ENCODE measurements around the gene SUPT20H.

SUPT20H gene

DNA sequence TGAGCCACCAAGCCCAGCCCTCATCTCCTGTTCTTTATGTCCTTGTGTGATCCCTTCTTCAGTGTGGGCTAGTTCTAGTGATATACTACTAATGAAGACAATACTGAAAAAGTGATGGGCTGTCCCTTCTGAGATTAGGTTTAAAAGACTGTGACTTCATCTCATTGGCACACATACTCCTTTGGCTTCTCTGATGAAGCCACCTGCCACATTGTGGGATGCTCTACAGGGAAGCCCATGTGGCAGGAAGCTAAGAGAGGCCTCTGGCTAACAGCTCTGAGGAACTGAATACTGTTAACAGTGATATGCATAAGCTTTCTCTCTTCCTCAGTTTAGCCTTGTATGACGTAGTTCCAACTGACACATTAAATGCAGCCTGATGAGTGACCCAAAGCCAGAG is 32.3 kb upstream of the SUPT20H start:
- no peak overlapping the region for H3K27ac ChIP-seq (ENCODE audit: low read length)
- H3K9me2 ChIP-seq (replicated peaks; ENCODE audit: insufficient read depth, low read length), result no peaks in the 10 kb centered on the region
- H4K20me1 ChIP-seq (ENCODE audit: insufficient read depth, low read length), result no peaks in the 10 kb centered on the region
- no peak for TF ChIP-seq CTCF (IDR thresholded peaks at IDR 0.05; ENCODE audit: low read length)
- TF ChIP-seq EZH2phosphoT487 (IDR thresholded peaks at IDR 0.05; ENCODE audit: low read length), result no peak
- no peak for TF ChIP-seq EZH2 (optimal IDR thresholded peaks at IDR 0.05; ENCODE audit: low read depth, low read length)
- H3K9me3 ChIP-seq (replicated peaks; ENCODE audit: insufficient read depth, low read length), result no peaks in the 10 kb centered on the region
- H3K27me3 ChIP-seq (replicated peaks; ENCODE audit: insufficient read depth, low read length), result no peaks in the 10 kb centered on the region
- H3K9ac ChIP-seq (ENCODE audit: low read length), result no peak overlapping the region
- H3K4me2 ChIP-seq (ENCODE audit: low read depth, low read length), result no peak overlapping the region
- no peaks in the 10 kb centered on the region for H3K4me1 ChIP-seq (ENCODE audit: low read length)
- no peaks in the 10 kb centered on the region for H3K36me3 ChIP-seq (replicated peaks; ENCODE audit: insufficient read depth, low read length)
- no peak overlapping the region for H2AFZ ChIP-seq (ENCODE audit: low read length)
- H3F3A ChIP-seq (ENCODE audit: insufficient read depth, low read length), result no peaks in the 10 kb centered on the region
- no peaks in the 10 kb centered on the region for H3K79me2 ChIP-seq (ENCODE audit: low read length)
- no peak for DNase-seq
- H3K4me3 ChIP-seq (ENCODE audit: low read length), result no peak overlapping the region

GRCh38 chr13:37090912-37091311 is 31.4 kb upstream of the SUPT20H start:
- Histone ChIP-seq H4K20me1 (ENCODE audit: insufficient read depth, low read length) (no peaks in the 10 kb centered on the region), H3K4me1 (ENCODE audit: low read length) (no peaks in the 10 kb centered on the region), H3K9me3 (replicated peaks; ENCODE audit: insufficient read depth, low read length) (no peaks in the 10 kb centered on the region), H2AFZ (ENCODE audit: low read length) (no peak overlapping the region), H3K79me2 (ENCODE audit: low read length) (no peaks in the 10 kb centered on the region), H3F3A (ENCODE audit: insufficient read depth, low read length) (no peaks in the 10 kb centered on the region), H3K27ac (ENCODE audit: low read length) (no peak overlapping the region), H3K9ac (ENCODE audit: low read length) (no peak overlapping the region), H3K9me2 (replicated peaks; ENCODE audit: insufficient read depth, low read length) (no peaks in the 10 kb centered on the region), H3K4me3 (ENCODE audit: low read length) (no peak overlapping the region), H3K4me2 (ENCODE audit: low read depth, low read length) (no peak overlapping the region), H3K36me3 (replicated peaks; ENCODE audit: insufficient read depth, low read length) (no peaks in the 10 kb centered on the region), H3K27me3 (replicated peaks; ENCODE audit: insufficient read depth, low read length) (no peaks in the 10 kb centered on the region)
- no peak for TF ChIP-seq EZH2phosphoT487 (IDR thresholded peaks at IDR 0.05; ENCODE audit: low read length)
- TF ChIP-seq CTCF (IDR thresholded peaks at IDR 0.05; ENCODE audit: low read length), result no peak
- no peak for TF ChIP-seq EZH2 (optimal IDR thresholded peaks at IDR 0.05; ENCODE audit: low read depth, low read length)
- DNase-seq, result no peak

GRCh38 chr13:37089495-37089894 is 30.0 kb upstream of the SUPT20H start:
- Histone ChIP-seq H3K27ac (ENCODE audit: low read length) (no peak overlapping the region), H3K9me2 (replicated peaks; ENCODE audit: insufficient read depth, low read length) (no peaks in the 10 kb centered on the region), H3K9ac (ENCODE audit: low read length) (no peak overlapping the region), H3F3A (ENCODE audit: insufficient read depth, low read length) (no peaks in the 10 kb centered on the region), H3K36me3 (replicated peaks; ENCODE audit: insufficient read depth, low read length) (no peaks in the 10 kb centered on the region), H3K4me1 (ENCODE audit: low read length) (no peaks in the 10 kb centered on the region), H3K4me2 (ENCODE audit: low read depth, low read length) (no peak overlapping the region), H3K79me2 (ENCODE audit: low read length) (no peaks in the 10 kb centered on the region), H3K27me3 (replicated peaks; ENCODE audit: insufficient read depth, low read length) (no peaks in the 10 kb centered on the region), H3K4me3 (ENCODE audit: low read length) (no peak overlapping the region), H2AFZ (ENCODE audit: low read length) (no peak overlapping the region), H3K9me3 (replicated peaks; ENCODE audit: insufficient read depth, low read length) (no peaks in the 10 kb centered on the region), H4K20me1 (ENCODE audit: insufficient read depth, low read length) (no peaks in the 10 kb centered on the region)
- no peak for TF ChIP-seq EZH2 (optimal IDR thresholded peaks at IDR 0.05; ENCODE audit: low read depth, low read length)
- TF ChIP-seq CTCF (IDR thresholded peaks at IDR 0.05; ENCODE audit: low read length), result no peak
- no peak for TF ChIP-seq EZH2phosphoT487 (IDR thresholded peaks at IDR 0.05; ENCODE audit: low read length)
- DNase-seq, result no peak

Data from MM.1S (cell line).